ENCODE measurements around the gene HOXD11. TPM values are rescaled to one million over a fixed set of nuclear protein-coding genes. Genes with fewer than 3 reads are reported as not detected.

HOXD11 gene
- total RNA-seq, 1 donor from 2014 or later: not detected

- Histone ChIP-seq H3K27ac (no peak overlapping the region), H3K9me3 (no peaks in the 10 kb centered on the region), H3K27me3 (peaks cover 98% of the 10 kb centered on the region), H3K4me1 (no peaks in the 10 kb centered on the region), H3K4me3 (no peak overlapping the region), H3K36me3 (no peaks in the 10 kb centered on the region)
- intact Hi-C loops (cut with DNase I): no loop called here
- TF ChIP-seq CTCF (IDR thresholded peaks at IDR 0.05): no peak
- ATAC-seq (no peak), DNase-seq (no peak)
These were observed 4.8 kb downstream of the HOXD11 start for GRCh38 chr2:176111846-176112374.

- Histone ChIP-seq H3K27me3 (peaks cover 100% of the 10 kb centered on the region), H3K27ac (no peak overlapping the region), H3K4me3 (no peak overlapping the region), H3K36me3 (no peaks in the 10 kb centered on the region), H3K9me3 (no peaks in the 10 kb centered on the region), H3K4me1 (no peaks in the 10 kb centered on the region)
- intact Hi-C loops (cut with DNase I): no loop called here
- no peak for ATAC-seq
- TF ChIP-seq CTCF (IDR thresholded peaks at IDR 0.05): no peak
- no peak for DNase-seq
These were observed 5.6 kb downstream of the HOXD11 start for GRCh38 chr2:176112375-176113302.

- no peaks in the 10 kb centered on the region for H3K4me1 ChIP-seq
- intact Hi-C loops (cut with DNase I): no loop called here
- no peaks in the 10 kb centered on the region for H3K9me3 ChIP-seq
- TF ChIP-seq CTCF (IDR thresholded peaks at IDR 0.05): no peak
- H3K4me3 ChIP-seq: no peak overlapping the region
- ATAC-seq (no peak), DNase-seq (no peak)
- H3K36me3 ChIP-seq: no peaks in the 10 kb centered on the region
- H3K27ac ChIP-seq: no peak overlapping the region
- peaks cover 100% of the 10 kb centered on the region for H3K27me3 ChIP-seq
These were observed 7.2 kb downstream of the HOXD11 start for GRCh38 chr2:176114120-176114929.

GRCh38 chr2:176114930-176115625 is 8.0 kb downstream of the HOXD11 start:
- H3K27ac ChIP-seq: no peak overlapping the region
- intact Hi-C loops (cut with DNase I): no loop called here
- DNase-seq (no peak), ATAC-seq (no peak)
- H3K4me1 ChIP-seq: no peaks in the 10 kb centered on the region
- no peaks in the 10 kb centered on the region for H3K36me3 ChIP-seq
- H3K27me3 ChIP-seq: peaks cover 100% of the 10 kb centered on the region
- H3K9me3 ChIP-seq: no peaks in the 10 kb centered on the region
- TF ChIP-seq CTCF (IDR thresholded peaks at IDR 0.05): no peak
- H3K4me3 ChIP-seq: no peak overlapping the region

Data from upper lobe of right lung (tissue), 1 donor.